DOHH2 (cell line): ENCODE results near the gene LRRC3C.

ENCODE experiments used
- CTCF ChIP-seq: fragments of 200-600 bp; sonication (generic); IDR thresholded peaks from one replicate; pipeline ENCODE4 v1.5.1; 2014; ENCODE audit warnings: antibody characterized with exemption, mild to moderate bottlenecking, low read depth, low read length; ENCODE audit not compliant: poor library complexity, severe bottlenecking
- EZH2phosphoT487 ChIP-seq: fragments of 200-600 bp; sonication (generic); IDR thresholded peaks from 2 replicates; pipeline ENCODE4 v1.6.1; 2017; ENCODE audit warnings: borderline replicate concordance, mild to moderate bottlenecking, antibody characterized with exemption, low read length, moderate library complexity, mixed read lengths

DNA sequence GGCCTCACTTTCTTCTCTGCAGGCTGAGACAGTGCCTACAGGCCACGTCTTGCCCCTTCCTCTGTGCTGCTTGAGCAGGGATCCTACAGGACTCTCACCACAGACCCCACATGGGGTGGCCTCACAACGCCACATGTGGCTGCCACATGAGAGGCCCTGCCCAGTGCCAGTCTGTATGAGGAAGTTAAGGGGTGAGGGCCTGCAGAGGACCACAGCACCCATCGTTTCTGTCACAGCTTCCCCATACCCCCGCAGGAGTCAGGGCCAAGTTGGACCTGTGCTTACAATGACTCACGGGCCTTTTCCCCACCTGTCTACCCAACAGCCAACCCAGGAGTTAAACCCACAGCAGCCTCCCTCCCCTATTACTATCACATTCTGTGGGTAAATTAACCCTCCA is 6.2 kb upstream of the LRRC3C start:
- no peak for TF ChIP-seq CTCF
- TF ChIP-seq EZH2phosphoT487: no peak
